SIG-M5 (cell line): ENCODE measurements around the gene NSUN6.

Experiments used
- DNase-seq: peaks from one replicate; lab custom pipeline; 2025; lab: John Stamatoyannopoulos, UW

Gene NSUN6, protein sequence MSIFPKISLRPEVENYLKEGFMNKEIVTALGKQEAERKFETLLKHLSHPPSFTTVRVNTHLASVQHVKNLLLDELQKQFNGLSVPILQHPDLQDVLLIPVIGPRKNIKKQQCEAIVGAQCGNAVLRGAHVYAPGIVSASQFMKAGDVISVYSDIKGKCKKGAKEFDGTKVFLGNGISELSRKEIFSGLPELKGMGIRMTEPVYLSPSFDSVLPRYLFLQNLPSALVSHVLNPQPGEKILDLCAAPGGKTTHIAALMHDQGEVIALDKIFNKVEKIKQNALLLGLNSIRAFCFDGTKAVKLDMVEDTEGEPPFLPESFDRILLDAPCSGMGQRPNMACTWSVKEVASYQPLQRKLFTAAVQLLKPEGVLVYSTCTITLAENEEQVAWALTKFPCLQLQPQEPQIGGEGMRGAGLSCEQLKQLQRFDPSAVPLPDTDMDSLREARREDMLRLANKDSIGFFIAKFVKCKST

GRCh38 chr10:18651324-18652007 is at the start of gene NSUN6:
NSUN6 (minus strand) TSS chr10:18651587; CDS start chr10:18651203, 384 bp downstream.
- peak; percentile 43 for DNase-seq

DNA sequence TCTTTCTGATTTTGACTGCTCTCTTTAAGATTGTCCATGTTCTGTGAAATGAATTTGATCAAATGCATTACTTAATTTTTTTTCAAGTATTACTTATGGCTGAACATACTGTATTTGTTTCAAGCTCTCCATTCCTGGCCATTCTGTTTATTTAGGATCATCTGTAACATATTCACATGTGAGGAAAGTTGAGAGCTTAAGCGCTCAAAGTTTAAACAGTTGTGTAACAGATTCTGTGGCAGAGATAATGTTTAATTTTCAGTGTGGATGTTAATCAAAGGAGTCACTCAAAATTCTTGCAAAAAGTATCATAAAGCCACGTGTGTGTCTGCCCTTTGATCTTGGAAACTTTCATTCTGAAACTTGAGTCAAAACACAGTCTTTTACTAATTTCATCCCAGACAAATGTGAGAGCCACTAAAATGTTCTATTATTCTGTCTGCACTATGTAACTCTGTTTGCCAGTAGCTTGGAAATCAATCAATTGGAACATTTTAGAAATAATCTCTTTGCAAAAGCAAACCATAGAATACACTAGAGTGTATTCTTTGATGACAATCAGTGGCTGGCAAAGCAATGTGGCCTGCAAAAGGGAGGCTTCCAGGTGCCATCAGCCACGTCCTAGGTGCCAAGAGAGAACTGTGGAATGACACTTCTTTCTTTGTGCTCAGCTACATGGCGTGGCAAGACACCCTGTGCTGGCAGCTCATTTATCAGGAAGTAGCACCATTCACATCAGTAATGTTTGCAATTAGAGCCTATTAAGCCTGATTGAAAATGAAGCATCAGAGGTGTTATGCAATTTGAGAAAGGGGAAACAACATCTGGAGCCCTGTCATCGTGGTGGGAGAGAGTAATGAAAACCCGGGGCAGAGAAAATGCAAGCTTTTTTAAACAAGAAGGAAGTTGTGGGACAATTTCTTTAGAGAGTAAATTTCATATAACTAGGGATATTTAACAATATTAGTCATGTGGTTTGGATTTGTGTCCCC is 48.8 kb upstream of the NSUN6 start:
- no peak for DNase-seq

DNA sequence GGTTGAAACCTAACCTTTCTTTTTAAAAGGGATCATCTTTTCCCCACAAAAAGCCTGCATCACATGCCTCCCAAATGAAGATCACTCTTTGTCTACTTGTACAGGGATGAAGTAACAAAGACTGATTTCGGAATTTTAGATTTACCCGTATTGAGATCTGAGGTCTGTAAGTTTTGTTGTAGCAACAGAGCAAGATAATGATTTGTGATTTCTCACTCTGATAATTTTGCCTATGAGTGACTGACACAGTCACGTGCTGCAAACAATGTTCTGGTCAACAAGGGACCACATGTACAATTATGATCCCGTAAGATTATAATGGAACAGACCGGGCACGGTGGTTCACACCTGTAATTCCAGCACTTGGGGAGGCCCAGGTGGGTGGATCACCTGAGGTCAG is 39.2 kb upstream of the NSUN6 start:
- no peak for DNase-seq

- no peak for DNase-seq
Observed at GRCh38 chr10:18689498-18689897, 38.1 kb upstream of the NSUN6 start.

GRCh38 chr10:18687706-18688105 is 36.3 kb upstream of the NSUN6 start:
- DNase-seq, result no peak

DNA sequence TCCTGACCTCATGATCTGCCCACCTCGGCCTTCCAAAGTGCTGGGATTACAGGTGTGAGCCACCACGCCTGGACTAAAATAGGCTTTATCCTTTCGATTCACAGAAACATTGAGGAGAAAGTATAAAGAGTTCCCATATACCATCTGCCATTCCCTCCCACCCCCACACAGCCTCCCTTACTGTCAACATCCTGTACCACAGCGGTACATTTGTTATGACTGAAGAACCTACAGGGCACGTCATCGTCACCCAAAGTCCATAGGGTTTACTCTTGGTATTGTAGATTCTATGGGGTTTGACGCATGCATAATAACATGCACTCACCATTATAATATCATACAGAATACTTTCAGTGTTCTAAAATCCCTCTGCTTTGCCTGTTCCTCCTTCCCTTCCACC is 35.8 kb upstream of the NSUN6 start:
- DNase-seq, result no peak

DNA sequence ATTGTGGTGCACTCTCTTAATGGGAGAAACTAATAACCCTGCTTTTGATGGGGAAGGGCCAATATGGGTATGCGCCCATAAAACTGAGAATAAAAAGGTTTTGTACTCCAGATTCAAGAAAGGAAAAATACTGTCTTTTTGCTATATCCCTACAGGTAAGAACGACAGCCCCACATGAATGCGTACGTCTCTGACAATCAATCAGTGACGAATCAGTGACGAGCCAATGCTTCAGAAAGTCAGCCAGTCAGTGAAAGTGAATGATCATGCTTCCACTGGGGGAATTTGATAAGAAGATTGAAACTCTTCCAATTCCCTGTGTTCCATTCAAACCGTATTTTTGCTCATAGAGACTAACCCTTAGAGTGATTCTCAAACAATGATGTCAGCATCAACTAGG is 34.2 kb upstream of the NSUN6 start:
- DNase-seq, result no peak

DNA sequence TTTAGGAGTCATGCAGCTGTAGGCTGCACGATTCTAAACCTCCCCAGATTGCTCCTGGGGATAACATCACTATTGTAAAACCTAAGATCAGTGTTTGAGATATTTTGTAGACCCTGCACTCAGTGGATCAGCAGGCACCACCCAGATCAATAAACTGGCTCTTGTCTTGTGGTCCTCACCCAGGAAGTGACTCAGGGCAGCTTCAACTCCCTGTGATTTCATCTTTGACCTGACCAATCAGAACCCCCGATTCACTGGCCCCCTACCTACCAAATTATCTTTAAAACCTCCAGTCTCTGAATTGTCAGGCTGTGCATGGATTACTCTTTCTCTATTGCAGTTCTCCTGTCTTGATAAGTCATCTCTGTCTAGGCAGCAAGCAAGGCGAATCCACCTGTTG is 33.6 kb upstream of the NSUN6 start:
- DNase-seq, result no peak

DNA sequence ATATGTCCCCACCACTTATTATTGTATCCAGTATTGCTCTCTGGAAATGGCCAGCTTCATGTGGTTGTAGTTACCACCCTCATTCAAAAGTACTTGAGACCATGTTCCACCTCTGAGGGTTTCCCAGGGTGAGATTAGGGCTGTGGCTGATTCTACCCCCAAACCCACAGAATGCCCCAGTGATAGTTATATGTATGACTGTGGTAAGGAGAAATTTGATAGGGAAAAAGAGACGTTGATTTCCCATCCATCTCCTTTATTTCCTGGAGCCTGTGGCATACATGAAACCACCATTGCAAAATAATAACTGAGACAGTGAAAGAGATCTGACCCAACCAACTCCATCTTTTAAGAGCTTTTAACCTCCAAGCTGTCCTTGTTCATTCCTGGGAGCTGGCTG is 33.0 kb upstream of the NSUN6 start:
- DNase-seq, result no peak

DNA sequence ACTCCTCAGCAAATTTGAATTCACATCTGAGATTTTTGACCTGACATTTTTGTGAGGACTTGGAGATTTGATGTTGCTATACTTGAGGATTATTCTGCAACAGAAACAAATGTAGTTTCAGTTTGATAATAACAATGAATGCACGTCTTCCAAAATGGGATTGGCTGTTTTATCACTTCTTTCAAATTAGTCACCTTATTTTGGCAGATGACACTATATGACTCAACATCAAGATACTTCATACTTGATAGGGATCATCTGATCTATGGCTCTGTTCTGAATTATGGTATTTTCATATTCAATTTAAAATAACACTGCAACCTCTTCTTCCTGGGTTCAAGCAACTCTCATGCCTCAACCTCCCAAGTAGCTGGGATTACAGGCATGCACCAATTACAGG is 32.0 kb upstream of the NSUN6 start:
- no peak for DNase-seq

- no peak for DNase-seq
Observed at GRCh38 chr10:18681971-18682411, 30.6 kb upstream of the NSUN6 start.

GRCh38 chr10:18681366-18681765 is 30.0 kb upstream of the NSUN6 start:
- no peak for DNase-seq

GRCh38 chr10:18680754-18681153 is 29.4 kb upstream of the NSUN6 start:
- no peak for DNase-seq

DNA sequence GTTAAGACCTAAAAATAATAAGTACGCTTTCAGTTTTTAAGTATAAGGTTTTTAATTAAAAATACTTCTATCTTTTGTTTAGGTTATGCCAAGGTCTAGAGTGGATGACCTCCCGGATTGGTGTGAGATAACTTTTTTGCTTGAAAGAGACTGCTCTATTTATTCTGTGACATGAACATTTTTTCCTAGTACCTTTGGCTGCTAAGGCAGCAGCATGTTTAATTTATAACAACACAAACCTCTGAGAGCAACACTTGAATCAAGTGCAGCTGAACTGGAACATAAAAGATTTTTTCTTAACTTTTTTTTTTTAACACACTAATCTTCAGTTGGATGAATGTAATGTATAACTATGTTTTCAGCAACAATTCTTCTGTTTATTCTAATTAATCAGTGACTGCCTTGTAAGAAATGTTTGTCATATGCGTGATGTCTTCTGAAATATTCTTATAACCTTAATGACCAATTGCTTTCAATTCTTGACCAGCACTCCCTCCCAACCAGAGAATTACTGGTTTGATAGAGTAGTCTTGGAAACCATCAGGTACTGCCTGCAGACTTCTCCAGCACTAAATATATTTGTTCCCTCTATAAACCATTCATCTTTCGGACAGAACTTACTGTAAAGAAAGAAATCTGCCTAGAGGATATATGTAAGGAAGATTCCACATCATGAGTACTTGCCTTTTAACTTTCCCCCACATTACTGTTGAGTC is 23.9 kb upstream of the NSUN6 start:
- DNase-seq, result no peak

- DNase-seq, result no peak
Observed at GRCh38 chr10:18668026-18668425, 16.6 kb upstream of the NSUN6 start.

DNA sequence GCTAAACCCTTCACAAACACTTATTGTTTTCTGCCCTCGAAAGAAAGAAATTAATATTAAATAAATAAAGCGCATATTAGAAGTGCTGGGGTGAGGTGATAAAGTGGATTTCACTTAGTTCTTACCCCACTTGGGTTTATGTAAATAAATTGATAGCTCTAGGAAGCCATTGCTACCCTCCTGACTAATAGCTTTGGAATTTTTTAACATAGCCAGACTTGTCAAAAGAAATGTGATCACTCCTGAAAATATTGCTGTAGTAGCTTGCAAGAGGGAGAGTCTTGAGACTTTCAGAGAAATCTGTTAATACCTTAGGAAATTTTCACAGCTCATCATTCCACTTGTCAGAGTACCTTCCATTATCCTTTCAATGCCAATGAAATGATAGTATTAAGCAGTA is 15.4 kb upstream of the NSUN6 start:
- no peak for DNase-seq

- no peak for DNase-seq
Observed at GRCh38 chr10:18665815-18666558, 14.6 kb upstream of the NSUN6 start.

- DNase-seq, result no peak
Observed at GRCh38 chr10:18664841-18665478, 13.6 kb upstream of the NSUN6 start.

GRCh38 chr10:18660816-18661431 is 9.5 kb upstream of the NSUN6 start:
- no peak for DNase-seq
